Transverse colon (tissue), 4 donors: ENCODE results near the gene CALHM3. TPM values are rescaled to one million over a fixed set of nuclear protein-coding genes. Genes with fewer than 3 reads are reported as not detected.

Experiments used
- DNase-seq: peaks from one replicate; pipeline ENCODE4 v3.0.0-alpha.2; 2019
- H3K27ac ChIP-seq, 4 donors: fragments of 200-600 bp; sonication (generic); 2 replicates each; pipeline ENCODE4 v1.5.1; 2016 to 2018; ENCODE audit warnings: inconsistent platforms in 4 of 4
- H3K27me3 ChIP-seq: fragments of 200-600 bp; sonication (generic); 2 replicates; pipeline ENCODE4 v1.5.1; 2017; ENCODE audit warnings: inconsistent platforms
- H3K36me3 ChIP-seq, 4 donors: fragments of 200-600 bp; sonication (generic); 2 replicates each; pipeline ENCODE4 v1.5.1; 2017 to 2019; ENCODE audit warnings: inconsistent platforms in 4 of 4
- H3K4me1 ChIP-seq, 4 donors: fragments of 200-600 bp; sonication (generic); 2 replicates each; pipeline ENCODE4 v1.5.1; 2017 to 2020; ENCODE audit warnings: inconsistent platforms in 4 of 4
- H3K4me3 ChIP-seq, 4 donors: fragments of 200-600 bp; sonication (generic); 1 replicate in 1 of 4; 2 replicates in 3 of 4; pipeline versions ENCODE4 v1.5.1 to v1.6.1; 2017 to 2019; ENCODE audit warnings: inconsistent platforms in 4 of 4
- H3K9me3 ChIP-seq, 2 donors: fragments of 200-600 bp; sonication (generic); 2 replicates each; pipeline ENCODE4 v1.5.1; 2017 to 2019; ENCODE audit warnings: inconsistent platforms in 2 of 2
- EP300 ChIP-seq: sonication (generic); formaldehyde crosslinking; IDR thresholded peaks from one replicate; pipeline ENCODE4 v1.6.1; 2017; ENCODE audit warnings: antibody characterized with exemption, low read depth
- POLR2A ChIP-seq: fragments of 450-650 bp; IDR thresholded peaks from one replicate; pipeline ENCODE4 v1.6.1; 2016; ENCODE audit warnings: antibody characterized with exemption, mild to moderate bottlenecking, moderate library complexity
- POLR2AphosphoS5 ChIP-seq, 3 donors: sonication (generic); formaldehyde crosslinking; IDR thresholded peaks; one replicate each; pipeline ENCODE4 v1.6.1; 2016; ENCODE audit warnings: antibody characterized with exemption in 3 of 3
- WGBS, 2 donors: methylation state at CpG; one replicate each; pipeline ENCODE4 v1.1.5; 2018; ENCODE audit warnings: low coverage in 1 of 2; 5-methylcytosine and 5-hydroxymethylcytosine counted together
- in situ Hi-C, 4 donors: fragments of 200-750 bp; cut with MboI; loops; one replicate each; pipeline versions ENCODE4 v1.15.0 to v1.15.1; 2017; ENCODE audit warnings: low sequenced_read_pairs in 3 of 4, low pct_ligation_motif_present in 1 of 4, low pct_unique_long_range_greater_than_20kb in 1 of 4
- intact Hi-C: fragments of 100-400 bp; cut with DNase I; formaldehyde crosslinking; loops from one replicate; pipeline ENCODE4 v1.15.1; 2023; ENCODE audit warnings: low total_unique reads
- total RNA-seq, 4 donors: library from RNA; depleted of rRNA; stranded (reverse); fragments of >200 nt; gene quantifications; one replicate each; pipeline ENCODE4 v1.1.0, GENCODE V29; 2016
- TF ChIP-seq, protein P1 (sequence below), 5 experiments: fragments of 200-600 bp in 3 of 5; fragments of 450-650 bp in 2 of 5; sonication (generic) in 3 of 5; IDR thresholded peaks; 1 replicate in 2 of 5; 2 replicates in 3 of 5; pipeline ENCODE4 v1.5.1; 2016 to 2017; ENCODE audit warnings: antibody characterized with exemption in 5 of 5, inconsistent platforms in 3 of 5, mild to moderate bottlenecking in 2 of 5, moderate library complexity in 1 of 5

The CALHM3 gene
- total RNA-seq, 4 donors from 2014 or later, result not detected

DNA sequence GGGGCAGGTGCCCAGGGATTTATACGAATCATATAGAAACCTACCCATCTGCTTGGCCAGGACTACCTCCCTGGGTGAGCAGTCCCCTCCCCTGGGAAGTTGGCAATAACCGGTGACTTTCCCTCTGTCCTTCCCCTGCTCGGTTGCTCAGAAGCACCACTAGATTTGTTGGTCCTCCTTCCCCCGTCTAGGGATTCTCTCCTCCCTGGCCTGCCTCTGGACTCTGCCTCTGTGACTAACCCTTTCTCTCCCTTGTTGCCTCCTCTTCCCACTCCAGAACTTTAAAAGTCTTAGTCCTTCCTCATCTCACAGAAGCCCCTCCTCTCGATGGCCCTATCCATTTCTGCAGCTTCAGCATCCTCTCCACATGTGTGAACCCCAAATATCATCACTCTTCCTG, 9.8 kb downstream of the CALHM3 start:
- Histone ChIP-seq H3K4me1 (peaks cover 0 to 11% (median 9%) of the 10 kb centered on the region in 4 donors), H3K36me3 (no peaks in the 10 kb centered on the region), H3K9me3 (no peaks in the 10 kb centered on the region), H3K27me3 (no peaks in the 10 kb centered on the region), H3K4me3 (no peak overlapping the region), H3K27ac (no peak overlapping the region)
- no peak for TF ChIP-seq POLR2AphosphoS5 (IDR thresholded peaks at IDR 0.05)
- TF ChIP-seq, protein P1, sequence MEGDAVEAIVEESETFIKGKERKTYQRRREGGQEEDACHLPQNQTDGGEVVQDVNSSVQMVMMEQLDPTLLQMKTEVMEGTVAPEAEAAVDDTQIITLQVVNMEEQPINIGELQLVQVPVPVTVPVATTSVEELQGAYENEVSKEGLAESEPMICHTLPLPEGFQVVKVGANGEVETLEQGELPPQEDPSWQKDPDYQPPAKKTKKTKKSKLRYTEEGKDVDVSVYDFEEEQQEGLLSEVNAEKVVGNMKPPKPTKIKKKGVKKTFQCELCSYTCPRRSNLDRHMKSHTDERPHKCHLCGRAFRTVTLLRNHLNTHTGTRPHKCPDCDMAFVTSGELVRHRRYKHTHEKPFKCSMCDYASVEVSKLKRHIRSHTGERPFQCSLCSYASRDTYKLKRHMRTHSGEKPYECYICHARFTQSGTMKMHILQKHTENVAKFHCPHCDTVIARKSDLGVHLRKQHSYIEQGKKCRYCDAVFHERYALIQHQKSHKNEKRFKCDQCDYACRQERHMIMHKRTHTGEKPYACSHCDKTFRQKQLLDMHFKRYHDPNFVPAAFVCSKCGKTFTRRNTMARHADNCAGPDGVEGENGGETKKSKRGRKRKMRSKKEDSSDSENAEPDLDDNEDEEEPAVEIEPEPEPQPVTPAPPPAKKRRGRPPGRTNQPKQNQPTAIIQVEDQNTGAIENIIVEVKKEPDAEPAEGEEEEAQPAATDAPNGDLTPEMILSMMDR (IDR thresholded peaks at IDR 0.05), result no peak
- TF ChIP-seq EP300, result no peak
- TF ChIP-seq POLR2A, result no peak
- 64 to 89% methylated on average over 3 to 5 of the region's 5 CpGs for WGBS, 2 donors
- DNase-seq, result no peak
- intact Hi-C loops (no loop called here), in situ Hi-C loops (no loop called here)

DNA sequence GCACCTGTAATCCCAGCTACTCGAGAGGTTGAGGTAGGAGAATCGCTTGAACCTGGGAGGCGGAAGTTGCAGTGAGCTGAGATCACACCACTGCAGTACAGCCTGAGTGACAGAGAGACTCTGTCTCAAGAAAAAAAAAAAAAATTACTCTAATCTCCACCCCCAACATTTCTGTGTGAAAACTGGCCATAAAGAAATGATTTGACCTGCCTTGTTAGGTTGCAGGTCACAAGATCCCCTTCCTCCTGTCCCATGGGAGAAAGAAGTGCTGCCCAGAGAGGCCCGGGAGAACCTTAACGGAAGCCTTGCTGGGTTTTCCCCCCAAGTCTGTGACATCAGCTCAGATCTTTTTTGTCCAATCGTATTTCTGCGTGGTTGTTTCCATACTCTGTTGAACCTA, 11.6 kb downstream of the CALHM3 start:
- 69 to 91% methylated on average over 5 to 7 of the region's 7 CpGs for WGBS, 2 donors
- no peaks in the 10 kb centered on the region for H3K36me3 ChIP-seq
- in situ Hi-C loops (no loop called here), intact Hi-C loops (no loop called here)
- no peak for DNase-seq
- TF ChIP-seq EP300, result no peak
- no peaks in the 10 kb centered on the region for H3K27me3 ChIP-seq
- H3K27ac ChIP-seq, result no peak overlapping the region
- H3K4me1 ChIP-seq, result peaks cover 0 to 11% (median 9%) of the 10 kb centered on the region in 4 donors
- H3K4me3 ChIP-seq, result no peak overlapping the region
- H3K9me3 ChIP-seq, result no peaks in the 10 kb centered on the region

GRCh38 chr10:103466734-103467133, 12.3 kb downstream of the CALHM3 start:
- intact Hi-C loops (no loop called here), in situ Hi-C loops (no loop called here)
- DNase-seq, result no peak
- no peaks in the 10 kb centered on the region for H3K9me3 ChIP-seq
- peaks cover 0 to 9% (median 7%) of the 10 kb centered on the region in 4 donors for H3K4me1 ChIP-seq
- TF ChIP-seq EP300, result no peak
- TF ChIP-seq POLR2A, result no peak
- TF ChIP-seq, protein P1 (IDR thresholded peaks at IDR 0.05), result no peak
- no peak for TF ChIP-seq POLR2AphosphoS5 (IDR thresholded peaks at IDR 0.05)
- no peak overlapping the region for H3K27ac ChIP-seq
- no peaks in the 10 kb centered on the region for H3K27me3 ChIP-seq
- no peaks in the 10 kb centered on the region for H3K36me3 ChIP-seq
- no peak overlapping the region for H3K4me3 ChIP-seq
- 50 to 63% methylated on average over 1 to 3 of the region's 3 CpGs for WGBS, 2 donors

GRCh38 chr10:103465411-103466179, 13.4 kb downstream of the CALHM3 start:
- Histone ChIP-seq H3K36me3 (no peaks in the 10 kb centered on the region), H3K27ac (no peak overlapping the region), H3K9me3 (no peaks in the 10 kb centered on the region), H3K27me3 (no peaks in the 10 kb centered on the region), H3K4me1 (peaks cover 0 to 3% (median 0%) of the 10 kb centered on the region in 4 donors), H3K4me3 (no peak overlapping the region)
- TF ChIP-seq EP300 (no peak), POLR2A (no peak), POLR2AphosphoS5 (IDR thresholded peaks at IDR 0.05) (no peak)
- TF ChIP-seq, protein P1 (IDR thresholded peaks at IDR 0.05), result no peak
- no peak for DNase-seq
- WGBS, 2 donors, result 83 to 84% methylated on average over 6 to 14 of the region's 14 CpGs
- in situ Hi-C loops (no loop called here), intact Hi-C loops (no loop called here)
